Medulla oblongata (tissue), 1 donor: ENCODE measurements around the gene GTPBP4.
"Not testable (repeated sequence)": the region's sequence is repeated elsewhere in the genome, so short reads cannot be mapped to it uniquely, and the experiment has no call there.

Experiments used
- DNase-seq: peaks from one replicate; pipeline ENCODE4 v3.0.0-alpha.2; 2015; ENCODE audit errors: extremely low spot score

GTPBP4 gene

GRCh38 chr10:1056326-1057105, 68.3 kb downstream of the GTPBP4 start, which contains the start of gene WDR37:
Gene WDR37, plus strand, starts transcription at chr10:1056385. Its CDS starts 15,771 bp downstream, at chr10:1072156.
- peak; percentile 87 for DNase-seq

DNA sequence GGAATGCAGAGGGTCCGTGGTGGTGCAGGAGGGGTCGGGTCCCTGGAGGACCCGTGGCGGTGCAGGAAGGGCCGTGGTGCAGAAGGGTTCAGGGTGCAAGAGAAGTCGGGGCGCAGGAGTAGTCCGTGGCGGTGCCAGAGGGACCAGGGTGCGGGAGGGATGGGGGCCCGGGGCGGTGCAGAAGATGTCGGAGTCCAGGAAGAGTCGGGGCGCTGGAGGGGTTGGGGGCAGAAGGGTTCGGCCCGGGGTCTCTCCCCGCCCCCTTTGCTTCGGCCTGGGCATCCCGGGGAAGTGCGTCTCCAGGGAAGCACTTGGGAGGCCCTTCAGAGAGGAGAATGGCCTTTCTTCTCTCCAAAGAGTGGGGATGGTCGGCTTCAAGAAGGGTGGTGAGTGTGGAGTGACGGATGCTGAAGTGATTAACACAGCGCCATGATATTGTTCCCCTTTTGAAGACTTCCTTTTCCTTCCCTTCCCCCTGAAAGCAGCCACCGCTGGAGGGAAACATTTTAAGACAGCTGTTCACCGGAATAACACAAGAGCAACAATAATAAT, 68.9 kb downstream of the GTPBP4 start:
- no peak for DNase-seq

GRCh38 chr10:1058017-1058416, 69.8 kb downstream of the GTPBP4 start:
- no peak for DNase-seq

GRCh38 chr10:1059902-1060301, 71.7 kb downstream of the GTPBP4 start:
- DNase-seq: no peak

DNA sequence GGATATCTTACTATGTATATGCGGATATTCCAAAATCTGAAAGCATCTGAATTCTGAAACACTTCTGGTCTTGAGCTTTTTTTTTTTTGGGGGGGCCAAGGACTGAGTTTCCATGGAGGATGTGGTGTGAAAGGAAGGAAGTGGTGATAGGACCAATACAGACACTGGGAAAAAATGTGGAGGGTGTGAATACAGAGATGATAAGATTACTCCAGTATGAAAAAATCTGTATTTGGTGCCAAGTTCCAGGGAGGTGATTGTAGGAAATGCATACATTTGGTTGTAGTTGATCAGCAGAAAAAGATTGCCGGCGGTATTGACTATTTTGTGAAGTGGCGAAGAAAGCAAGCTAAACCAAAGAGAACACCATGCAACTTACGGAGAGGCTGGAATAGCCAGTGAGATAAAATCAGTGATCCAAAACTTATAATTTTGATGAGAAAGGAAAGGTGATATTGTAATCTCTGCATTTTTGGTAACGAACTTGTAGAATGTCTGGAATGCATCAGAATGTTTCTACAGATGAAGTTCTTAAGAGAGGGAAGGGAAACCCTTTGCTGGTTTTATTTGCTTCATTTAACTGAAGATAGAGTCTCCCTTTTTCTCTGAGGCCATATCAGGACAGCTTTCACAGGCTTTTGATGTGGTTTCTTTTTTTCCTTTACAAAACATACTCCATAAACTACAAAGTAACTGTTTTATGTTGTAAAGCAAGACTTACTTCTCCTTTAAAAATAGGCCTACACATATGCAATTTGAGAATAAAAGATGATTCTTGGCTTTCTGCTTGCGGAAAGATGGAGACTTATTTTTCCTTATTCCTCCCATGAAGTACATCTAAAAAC, 73.9 kb downstream of the GTPBP4 start:
- no peak for DNase-seq

DNA sequence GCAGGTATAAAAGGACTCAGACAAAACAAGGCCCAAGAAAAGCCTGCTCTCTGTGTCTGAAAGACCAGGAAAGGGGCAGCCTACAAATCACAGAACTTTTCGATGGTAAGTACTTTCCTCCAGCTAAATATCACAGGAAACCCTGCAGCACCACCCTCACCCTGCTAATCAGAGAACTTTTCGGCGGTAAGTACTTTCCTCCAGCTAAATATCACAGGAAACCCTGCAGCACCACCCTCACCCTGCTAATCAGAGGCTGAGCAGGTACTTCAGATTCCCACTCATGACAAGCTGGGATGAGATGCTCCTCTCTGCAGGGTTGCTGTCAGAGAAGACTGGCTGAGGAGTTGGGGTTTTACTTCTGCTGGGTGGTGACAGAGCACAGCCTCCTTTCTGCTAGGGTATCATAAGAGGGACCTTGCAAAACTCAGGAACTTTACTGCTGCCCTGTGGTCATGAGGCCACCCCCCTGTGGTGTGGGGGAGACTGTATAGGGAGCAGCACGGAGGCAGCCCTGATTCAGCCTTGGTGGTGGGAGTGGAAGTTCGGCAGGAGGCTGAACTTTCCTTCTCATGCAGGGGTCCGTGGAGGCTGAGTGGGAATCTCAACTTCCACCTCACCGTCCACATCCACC, 75.1 kb downstream of the GTPBP4 start:
- no peak for DNase-seq

GRCh38 chr10:1064964-1065247, 76.7 kb downstream of the GTPBP4 start:
- no peak for DNase-seq

GRCh38 chr10:1066734-1067133, 78.5 kb downstream of the GTPBP4 start:
- not testable (repeated sequence) for DNase-seq

DNA sequence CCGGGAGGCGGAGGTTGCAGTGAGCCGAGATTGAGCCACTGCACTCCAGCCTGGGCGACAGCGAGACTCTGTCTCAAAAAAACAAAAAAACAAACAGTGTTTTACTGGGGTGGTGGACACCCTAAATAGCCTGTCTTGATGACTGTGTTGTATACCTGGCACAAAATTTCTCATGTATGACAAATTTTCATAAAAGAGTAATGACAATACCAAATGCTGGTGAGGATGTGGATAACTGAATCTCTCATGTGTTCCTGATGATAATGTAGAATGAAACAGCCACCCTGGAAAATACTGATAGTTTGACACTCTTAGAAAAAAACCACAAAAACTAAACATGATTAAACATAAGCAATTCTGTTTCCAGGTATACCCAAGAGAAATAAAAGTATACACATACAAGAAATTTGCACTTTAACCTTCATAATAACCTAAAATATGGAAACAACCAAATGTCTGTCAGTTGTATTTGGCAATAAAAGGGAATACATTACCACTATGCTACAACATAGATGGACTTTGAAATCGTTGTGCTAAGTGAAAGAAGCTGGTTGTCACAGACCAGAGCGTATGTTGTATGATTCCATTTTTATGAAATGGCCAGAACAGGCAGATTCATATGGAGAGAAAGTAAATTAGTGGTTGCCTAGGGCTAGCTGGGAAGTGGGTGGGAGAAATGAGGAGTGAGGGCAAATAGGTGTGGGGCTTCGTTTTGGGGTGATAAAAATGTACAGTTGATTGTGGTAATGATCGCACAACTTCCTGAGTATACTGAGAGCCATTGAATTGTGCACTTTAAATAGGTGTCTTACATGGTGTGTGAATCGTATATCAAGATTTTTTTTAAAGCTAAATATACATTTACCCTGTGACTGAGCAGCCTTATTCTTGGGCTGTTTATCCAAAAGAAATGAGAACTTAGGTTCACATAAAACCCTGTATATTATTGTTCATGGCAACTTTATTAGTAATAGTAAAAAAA, 80.4 kb downstream of the GTPBP4 start:
- no peak for DNase-seq
